DND-41 (cell line): ENCODE results near the gene BFSP2.

ENCODE experiments used
- ATAC-seq: fragments of 200-7000 bp; cut with Tn5 transposase; 3 replicates; pipeline ENCODE4 v1.9.1; 2021; ENCODE audit warnings: low read depth; ENCODE audit not compliant: insufficient read depth
- DNase-seq: peaks from one replicate; pipeline ENCODE4 v3.0.0-alpha.2; 2020
- H2AFZ ChIP-seq: 2 replicates; pipeline ENCODE4 v1.6.0; 2012; ENCODE audit warnings: low read depth, low read length
- H3K27ac ChIP-seq: 2 replicates; pipeline ENCODE4 v1.5.1; 2012; ENCODE audit warnings: low read length, inconsistent platforms
- H3K27me3 ChIP-seq: fragments of 200-600 bp; sonication (generic); 2 replicates; pipeline ENCODE4 v1.6.0; 2012; ENCODE audit warnings: low read length, mild to moderate bottlenecking, inconsistent platforms; ENCODE audit not compliant: insufficient read depth, poor library complexity
- H3K36me3 ChIP-seq: 2 replicates; pipeline ENCODE4 v1.5.1; 2012; ENCODE audit warnings: low read length, inconsistent platforms; ENCODE audit not compliant: insufficient read depth
- H3K4me1 ChIP-seq: 2 replicates; pipeline ENCODE4 v1.5.1; 2012; ENCODE audit warnings: mild to moderate bottlenecking, low read length; ENCODE audit not compliant: insufficient read depth
- H3K4me2 ChIP-seq: 2 replicates; pipeline ENCODE4 v1.6.0; 2012; ENCODE audit warnings: mild to moderate bottlenecking, moderate library complexity, low read length, inconsistent platforms; ENCODE audit not compliant: insufficient read depth
- H3K4me3 ChIP-seq, 2 experiments: fragments of 200-600 bp in 1 of 2; shearing (Covaris generic) in 1 of 2; 2 replicates each; pipeline ENCODE4 v1.5.1; 2012 to 2016; ENCODE audit warnings: inconsistent platforms in 2 of 2, low read length in 2 of 2, mild to moderate bottlenecking in 2 of 2, low read depth in 1 of 2, moderate library complexity in 1 of 2
- H3K79me2 ChIP-seq: 2 replicates; pipeline ENCODE4 v1.6.0; 2012; ENCODE audit warnings: low read length, inconsistent platforms; ENCODE audit not compliant: insufficient read depth
- H3K9ac ChIP-seq: 2 replicates; pipeline ENCODE4 v1.6.0; 2012; ENCODE audit warnings: low read depth, mild to moderate bottlenecking, inconsistent platforms, low read length, moderate library complexity
- H3K9me3 ChIP-seq: 2 replicates; pipeline ENCODE4 v1.5.1; 2012; ENCODE audit warnings: low read length, moderate library complexity, mild to moderate bottlenecking, inconsistent platforms; ENCODE audit not compliant: insufficient read depth, severe bottlenecking
- H4K20me1 ChIP-seq: 2 replicates; pipeline ENCODE4 v1.6.0; 2012; ENCODE audit warnings: low read length; ENCODE audit not compliant: insufficient read depth
- EZH2 ChIP-seq: IDR thresholded peaks from 3 replicates; pipeline ENCODE4 v1.6.1; 2012; ENCODE audit warnings: borderline replicate concordance, low read depth, mild to moderate bottlenecking, moderate library complexity, low read length, inconsistent platforms; ENCODE audit not compliant: severe bottlenecking
- TF ChIP-seq, protein P1 (sequence below): IDR thresholded peaks from 2 replicates; pipeline ENCODE4 v1.5.1; 2012; ENCODE audit warnings: borderline replicate concordance, low read length, moderate library complexity, mild to moderate bottlenecking; ENCODE audit not compliant: poor library complexity, severe bottlenecking; ENCODE audit errors: extremely low read depth

The BFSP2 gene

DNA sequence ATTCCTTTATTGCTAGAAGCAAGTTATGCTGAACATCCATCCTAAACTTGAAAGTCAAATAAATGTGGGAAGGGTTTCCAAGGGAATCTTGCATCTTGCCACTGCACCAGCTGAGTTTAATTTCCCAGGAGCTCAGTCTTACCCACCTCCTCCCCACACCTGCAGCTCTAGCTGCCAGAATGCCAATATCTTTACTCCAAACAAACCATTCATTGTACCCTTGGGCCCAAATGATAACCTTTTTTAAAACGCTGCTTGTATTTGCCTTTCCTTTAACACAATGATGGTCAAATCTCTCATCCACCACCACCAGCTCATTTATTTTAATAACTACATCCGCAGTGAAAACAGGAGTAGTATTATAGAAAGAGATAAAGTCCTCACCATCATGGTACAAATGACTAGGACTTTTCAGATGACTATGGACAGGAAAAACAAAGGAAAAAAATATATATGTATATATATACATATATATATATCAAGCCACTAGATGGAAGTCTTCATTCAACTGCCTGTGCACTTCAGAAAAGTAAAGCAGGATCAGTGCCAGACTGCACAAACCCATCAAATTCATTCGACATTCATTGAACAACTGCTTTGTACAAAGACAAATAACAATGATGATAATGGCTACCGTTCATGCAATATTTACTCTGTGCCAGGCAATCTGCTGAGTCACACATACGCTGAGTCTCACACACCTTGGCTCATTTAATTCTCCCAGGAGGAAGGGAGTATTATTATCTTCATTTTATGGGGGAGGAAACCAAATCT lies 44.0 kb downstream of the BFSP2 start:
- H3K4me3 ChIP-seq = no peak overlapping the region
- H3K36me3 ChIP-seq = no peaks in the 10 kb centered on the region
- no peaks in the 10 kb centered on the region for H4K20me1 ChIP-seq
- H3K4me1 ChIP-seq = peaks cover 4% of the 10 kb centered on the region; the same call in 1 of the 2 replicates
- H3K4me2 ChIP-seq = no peak overlapping the region
- no peaks in the 10 kb centered on the region for H3K79me2 ChIP-seq
- DNase-seq (no peak), ATAC-seq (no peak)
- no peak for TF ChIP-seq EZH2
- TF ChIP-seq, protein P1, sequence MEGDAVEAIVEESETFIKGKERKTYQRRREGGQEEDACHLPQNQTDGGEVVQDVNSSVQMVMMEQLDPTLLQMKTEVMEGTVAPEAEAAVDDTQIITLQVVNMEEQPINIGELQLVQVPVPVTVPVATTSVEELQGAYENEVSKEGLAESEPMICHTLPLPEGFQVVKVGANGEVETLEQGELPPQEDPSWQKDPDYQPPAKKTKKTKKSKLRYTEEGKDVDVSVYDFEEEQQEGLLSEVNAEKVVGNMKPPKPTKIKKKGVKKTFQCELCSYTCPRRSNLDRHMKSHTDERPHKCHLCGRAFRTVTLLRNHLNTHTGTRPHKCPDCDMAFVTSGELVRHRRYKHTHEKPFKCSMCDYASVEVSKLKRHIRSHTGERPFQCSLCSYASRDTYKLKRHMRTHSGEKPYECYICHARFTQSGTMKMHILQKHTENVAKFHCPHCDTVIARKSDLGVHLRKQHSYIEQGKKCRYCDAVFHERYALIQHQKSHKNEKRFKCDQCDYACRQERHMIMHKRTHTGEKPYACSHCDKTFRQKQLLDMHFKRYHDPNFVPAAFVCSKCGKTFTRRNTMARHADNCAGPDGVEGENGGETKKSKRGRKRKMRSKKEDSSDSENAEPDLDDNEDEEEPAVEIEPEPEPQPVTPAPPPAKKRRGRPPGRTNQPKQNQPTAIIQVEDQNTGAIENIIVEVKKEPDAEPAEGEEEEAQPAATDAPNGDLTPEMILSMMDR = no peak
- H3K27me3 ChIP-seq = peaks cover 2% of the 10 kb centered on the region
- H3K27ac ChIP-seq = no peak overlapping the region
- H3K9ac ChIP-seq = no peak overlapping the region
- H3K9me3 ChIP-seq = no peaks in the 10 kb centered on the region
- H2AFZ ChIP-seq = peak overlapping the region; percentile 23; the same call in 1 of the 2 replicates

DNA sequence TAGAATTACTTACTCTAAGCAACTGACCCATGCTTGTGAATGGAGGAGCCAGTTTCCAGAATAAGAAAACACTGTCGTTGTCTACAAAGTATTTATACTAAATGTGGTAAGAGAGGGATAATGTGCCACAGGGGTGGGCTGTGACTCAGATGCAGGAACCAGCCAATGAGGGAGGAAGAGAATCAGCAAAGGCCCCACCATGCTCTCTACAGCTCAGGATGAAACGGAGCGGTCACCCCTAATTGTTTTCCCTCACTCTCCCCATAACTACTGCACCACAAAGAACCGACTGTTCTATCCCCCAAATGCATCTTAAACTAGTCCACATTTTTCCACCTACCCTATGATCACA lies 44.5 kb downstream of the BFSP2 start:
- H4K20me1 ChIP-seq = no peaks in the 10 kb centered on the region
- DNase-seq (no peak), ATAC-seq (no peak)
- peaks cover 5% of the 10 kb centered on the region for H3K27me3 ChIP-seq
- H3K27ac ChIP-seq = no peak overlapping the region
- no peak overlapping the region for H2AFZ ChIP-seq
- H3K79me2 ChIP-seq = no peaks in the 10 kb centered on the region
- TF ChIP-seq EZH2 = no peak
- TF ChIP-seq, protein P1 = no peak
- H3K9me3 ChIP-seq = no peaks in the 10 kb centered on the region
- H3K4me2 ChIP-seq = no peak overlapping the region
- peaks cover 4% of the 10 kb centered on the region; the same call in 1 of the 2 replicates for H3K4me1 ChIP-seq
- H3K9ac ChIP-seq = no peak overlapping the region
- H3K36me3 ChIP-seq = no peaks in the 10 kb centered on the region
- no peak overlapping the region for H3K4me3 ChIP-seq

DNA sequence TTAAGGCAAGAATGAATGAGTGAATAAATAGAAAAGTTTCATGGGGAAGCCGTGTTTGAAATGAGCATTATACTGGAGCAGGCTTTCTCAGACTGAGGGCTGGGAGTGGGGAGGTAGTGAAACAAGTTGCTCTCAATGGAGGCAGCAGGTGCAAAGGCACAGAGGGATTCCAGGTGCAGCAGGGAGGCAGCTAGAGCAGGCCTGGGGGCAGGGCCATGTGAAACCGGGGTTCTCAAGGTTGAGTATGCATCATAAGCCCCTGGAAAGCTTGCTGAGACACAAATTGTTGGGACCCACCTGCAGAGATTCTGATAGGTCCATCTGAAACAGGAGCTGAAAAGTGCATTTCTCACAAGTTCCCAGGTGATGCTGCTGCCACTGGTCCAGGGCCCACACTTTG lies 45.3 kb downstream of the BFSP2 start:
- H3K4me1 ChIP-seq = peaks cover 4% of the 10 kb centered on the region; the same call in 1 of the 2 replicates
- no peaks in the 10 kb centered on the region for H3K79me2 ChIP-seq
- H3K36me3 ChIP-seq = no peaks in the 10 kb centered on the region
- H3K4me3 ChIP-seq = no peak overlapping the region
- DNase-seq (no peak), ATAC-seq (no peak)
- no peaks in the 10 kb centered on the region for H3K9me3 ChIP-seq
- no peak overlapping the region for H2AFZ ChIP-seq
- H4K20me1 ChIP-seq = no peaks in the 10 kb centered on the region
- no peak overlapping the region for H3K27ac ChIP-seq
- H3K9ac ChIP-seq = no peak overlapping the region
- TF ChIP-seq, protein P1 = no peak
- no peak for TF ChIP-seq EZH2
- peaks cover 5% of the 10 kb centered on the region for H3K27me3 ChIP-seq
- no peak overlapping the region for H3K4me2 ChIP-seq
